Epithelial cell of proximal tubule (primary cell): ENCODE measurements around the gene GAPVD1. TPM values are rescaled to one million over a fixed set of nuclear protein-coding genes. Genes with fewer than 3 reads are reported as not detected.

Source experiments
- DNase-seq: peaks from one replicate; pipeline ENCODE4 v3.0.0-alpha.2; 2011; ENCODE audit warnings: low read depth
- H3K4me3 ChIP-seq: 2 replicates; pipeline ENCODE4 v1.5.1; 2011; ENCODE audit warnings: low read depth, mild to moderate bottlenecking, low read length
- total RNA-seq: library from RNA; depleted of rRNA; stranded (reverse); fragments of >200 nt; gene quantifications from 2 replicates; pipeline ENCODE4 v1.2.3, GENCODE V29; 2015
- TF ChIP-seq, protein P1 (sequence below): conservative IDR thresholded peaks from 2 replicates; pipeline ENCODE4 v1.5.1; 2012; ENCODE audit warnings: low read depth, mild to moderate bottlenecking, low read length

The GAPVD1 gene
- total RNA-seq, 1 donor from 2014 or later, result 18.2 TPM

- DNase-seq, result no peak
- TF ChIP-seq, protein P1, sequence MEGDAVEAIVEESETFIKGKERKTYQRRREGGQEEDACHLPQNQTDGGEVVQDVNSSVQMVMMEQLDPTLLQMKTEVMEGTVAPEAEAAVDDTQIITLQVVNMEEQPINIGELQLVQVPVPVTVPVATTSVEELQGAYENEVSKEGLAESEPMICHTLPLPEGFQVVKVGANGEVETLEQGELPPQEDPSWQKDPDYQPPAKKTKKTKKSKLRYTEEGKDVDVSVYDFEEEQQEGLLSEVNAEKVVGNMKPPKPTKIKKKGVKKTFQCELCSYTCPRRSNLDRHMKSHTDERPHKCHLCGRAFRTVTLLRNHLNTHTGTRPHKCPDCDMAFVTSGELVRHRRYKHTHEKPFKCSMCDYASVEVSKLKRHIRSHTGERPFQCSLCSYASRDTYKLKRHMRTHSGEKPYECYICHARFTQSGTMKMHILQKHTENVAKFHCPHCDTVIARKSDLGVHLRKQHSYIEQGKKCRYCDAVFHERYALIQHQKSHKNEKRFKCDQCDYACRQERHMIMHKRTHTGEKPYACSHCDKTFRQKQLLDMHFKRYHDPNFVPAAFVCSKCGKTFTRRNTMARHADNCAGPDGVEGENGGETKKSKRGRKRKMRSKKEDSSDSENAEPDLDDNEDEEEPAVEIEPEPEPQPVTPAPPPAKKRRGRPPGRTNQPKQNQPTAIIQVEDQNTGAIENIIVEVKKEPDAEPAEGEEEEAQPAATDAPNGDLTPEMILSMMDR, result no peak
- H3K4me3 ChIP-seq, result peak overlapping the region; percentile 96
Measured at GRCh38 chr9:125241863-125242739, 19.5 kb upstream of the GAPVD1 start.

DNA sequence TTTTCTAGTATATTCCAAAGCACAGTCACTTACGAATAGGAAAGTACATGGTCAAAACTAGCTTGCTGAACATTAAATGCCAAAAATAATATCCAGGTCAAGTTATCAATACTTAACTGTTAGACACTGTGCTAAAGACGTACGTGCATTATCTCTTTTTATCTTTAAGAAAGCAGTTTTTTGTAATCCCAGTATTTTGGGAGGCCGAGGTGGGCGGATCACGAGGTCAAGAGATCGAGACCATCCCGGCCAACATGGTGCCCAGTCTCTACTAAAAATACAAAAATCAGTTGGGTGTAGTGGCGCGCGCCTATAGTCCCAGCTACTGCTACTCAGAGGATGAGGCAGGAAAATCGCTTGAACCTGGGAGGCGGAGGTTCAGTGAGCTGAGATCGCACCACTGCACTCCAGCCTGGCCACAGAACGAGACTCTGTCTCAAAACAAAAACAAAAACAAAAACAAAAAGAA is 17.8 kb upstream of the GAPVD1 start:
- TF ChIP-seq, protein P1, result no peak
- no peak for DNase-seq
- H3K4me3 ChIP-seq, result no peak overlapping the region

- H3K4me3 ChIP-seq, result no peak overlapping the region
- TF ChIP-seq, protein P1, result no peak
- no peak for DNase-seq
Measured at GRCh38 chr9:125246261-125246667, 15.4 kb upstream of the GAPVD1 start.

GRCh38 chr9:125254231-125254630 is 7.4 kb upstream of the GAPVD1 start:
- TF ChIP-seq, protein P1, result no peak
- H3K4me3 ChIP-seq, result no peak overlapping the region
- no peak for DNase-seq

GRCh38 chr9:125255781-125256391 is 5.7 kb upstream of the GAPVD1 start:
- DNase-seq, result no peak
- TF ChIP-seq, protein P1, result peak; percentile 57
- H3K4me3 ChIP-seq, result no peak overlapping the region

- DNase-seq, result no peak
- no peak overlapping the region for H3K4me3 ChIP-seq
- TF ChIP-seq, protein P1, result no peak
Measured at GRCh38 chr9:125258160-125258785, 3.4 kb upstream of the GAPVD1 start.
